ENCODE measurements around the gene EPX. TPM values are rescaled to one million over a fixed set of nuclear protein-coding genes. Genes with fewer than 3 reads are reported as not detected.
"Not testable (repeated sequence)": the region's sequence is repeated elsewhere in the genome, so short reads cannot be mapped to it uniquely, and the experiment has no call there.

The EPX gene, protein sequence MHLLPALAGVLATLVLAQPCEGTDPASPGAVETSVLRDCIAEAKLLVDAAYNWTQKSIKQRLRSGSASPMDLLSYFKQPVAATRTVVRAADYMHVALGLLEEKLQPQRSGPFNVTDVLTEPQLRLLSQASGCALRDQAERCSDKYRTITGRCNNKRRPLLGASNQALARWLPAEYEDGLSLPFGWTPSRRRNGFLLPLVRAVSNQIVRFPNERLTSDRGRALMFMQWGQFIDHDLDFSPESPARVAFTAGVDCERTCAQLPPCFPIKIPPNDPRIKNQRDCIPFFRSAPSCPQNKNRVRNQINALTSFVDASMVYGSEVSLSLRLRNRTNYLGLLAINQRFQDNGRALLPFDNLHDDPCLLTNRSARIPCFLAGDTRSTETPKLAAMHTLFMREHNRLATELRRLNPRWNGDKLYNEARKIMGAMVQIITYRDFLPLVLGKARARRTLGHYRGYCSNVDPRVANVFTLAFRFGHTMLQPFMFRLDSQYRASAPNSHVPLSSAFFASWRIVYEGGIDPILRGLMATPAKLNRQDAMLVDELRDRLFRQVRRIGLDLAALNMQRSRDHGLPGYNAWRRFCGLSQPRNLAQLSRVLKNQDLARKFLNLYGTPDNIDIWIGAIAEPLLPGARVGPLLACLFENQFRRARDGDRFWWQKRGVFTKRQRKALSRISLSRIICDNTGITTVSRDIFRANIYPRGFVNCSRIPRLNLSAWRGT
- total RNA-seq: not detected

DNA sequence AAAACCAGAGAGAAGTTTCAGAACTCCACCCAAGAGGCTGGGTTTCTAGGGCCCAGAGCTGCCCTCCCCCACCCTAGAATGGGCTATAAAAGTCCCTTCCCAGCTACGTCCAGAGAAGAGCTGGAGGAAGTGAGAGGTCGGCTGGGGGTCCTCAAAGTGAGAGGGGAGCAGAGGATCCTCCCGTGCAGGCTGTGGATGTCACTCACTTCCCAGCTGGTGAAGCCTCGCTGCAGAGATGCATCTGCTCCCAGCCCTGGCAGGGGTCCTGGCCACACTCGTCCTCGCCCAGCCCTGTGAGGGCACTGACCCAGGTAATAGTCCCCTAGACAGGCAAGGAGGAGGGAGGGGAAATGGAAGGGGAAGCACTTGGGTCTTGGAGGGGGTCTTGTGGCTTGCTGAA is at the start of gene EPX:
TSS of gene EPX (plus strand) at position 115 of the 400 bp plus-strand sequence. CDS start at position 236, 121 bp downstream.
- Histone ChIP-seq H3K36me3 (no peaks in the 10 kb centered on the region), H3K27ac (no peak within 1 kb of the TSS), H3K9me3 (no peaks in the 10 kb centered on the region), H3K27me3 (peaks cover 0 to 71% (median 0%) of the 10 kb centered on the region in 4 donors), H3K4me1 (peaks cover 3 to 9% (median 7%) of the 10 kb centered on the region in 3 donors), H3K4me3 (no peak within 1 kb of the TSS)
- DNase-seq: no peak
- intact Hi-C loops (cut with DNase I): no loop called here
- TF ChIP-seq POLR2A (IDR thresholded peaks at IDR 0.05): no peak
- TF ChIP-seq, protein P1, sequence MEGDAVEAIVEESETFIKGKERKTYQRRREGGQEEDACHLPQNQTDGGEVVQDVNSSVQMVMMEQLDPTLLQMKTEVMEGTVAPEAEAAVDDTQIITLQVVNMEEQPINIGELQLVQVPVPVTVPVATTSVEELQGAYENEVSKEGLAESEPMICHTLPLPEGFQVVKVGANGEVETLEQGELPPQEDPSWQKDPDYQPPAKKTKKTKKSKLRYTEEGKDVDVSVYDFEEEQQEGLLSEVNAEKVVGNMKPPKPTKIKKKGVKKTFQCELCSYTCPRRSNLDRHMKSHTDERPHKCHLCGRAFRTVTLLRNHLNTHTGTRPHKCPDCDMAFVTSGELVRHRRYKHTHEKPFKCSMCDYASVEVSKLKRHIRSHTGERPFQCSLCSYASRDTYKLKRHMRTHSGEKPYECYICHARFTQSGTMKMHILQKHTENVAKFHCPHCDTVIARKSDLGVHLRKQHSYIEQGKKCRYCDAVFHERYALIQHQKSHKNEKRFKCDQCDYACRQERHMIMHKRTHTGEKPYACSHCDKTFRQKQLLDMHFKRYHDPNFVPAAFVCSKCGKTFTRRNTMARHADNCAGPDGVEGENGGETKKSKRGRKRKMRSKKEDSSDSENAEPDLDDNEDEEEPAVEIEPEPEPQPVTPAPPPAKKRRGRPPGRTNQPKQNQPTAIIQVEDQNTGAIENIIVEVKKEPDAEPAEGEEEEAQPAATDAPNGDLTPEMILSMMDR (IDR thresholded peaks at IDR 0.05): no peak
- WGBS, 2 donors: 0 to 40% methylated on average over 1 to 2 of the region's 6 CpGs

DNA sequence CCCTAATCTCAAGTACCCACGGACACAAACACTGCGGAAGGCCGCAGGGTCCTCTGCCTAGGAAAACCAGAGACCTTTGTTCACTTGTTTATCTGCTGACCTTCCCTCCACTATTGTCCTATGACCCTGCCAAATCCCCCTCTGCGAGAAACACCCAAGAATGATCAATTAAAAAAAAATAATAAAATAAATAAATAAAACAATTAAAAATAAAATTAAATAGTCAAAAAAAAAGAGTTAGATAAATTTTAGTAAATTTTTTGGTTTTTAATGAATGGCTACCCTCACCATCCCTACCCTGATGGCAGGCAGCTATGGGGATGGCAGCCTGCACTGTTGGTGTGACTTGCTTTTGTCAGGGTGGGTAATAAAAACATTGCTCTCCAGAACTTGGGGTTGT is 49.2 kb upstream of the EPX start:
- 65 to 67% methylated on average over 1 to 4 of the region's 4 CpGs for WGBS, 2 donors
- H3K4me1 ChIP-seq; H3K4me3 ChIP-seq; H3K36me3 ChIP-seq; H3K27ac ChIP-seq; intact Hi-C loops (cut with DNase I); DNase-seq: not testable (repeated sequence)
- peaks cover 0 to 31% (median 0%) of the 10 kb centered on the region in 4 donors for H3K27me3 ChIP-seq
- H3K9me3 ChIP-seq: peaks cover 0 to 21% (median 20%) of the 10 kb centered on the region in 3 donors

DNA sequence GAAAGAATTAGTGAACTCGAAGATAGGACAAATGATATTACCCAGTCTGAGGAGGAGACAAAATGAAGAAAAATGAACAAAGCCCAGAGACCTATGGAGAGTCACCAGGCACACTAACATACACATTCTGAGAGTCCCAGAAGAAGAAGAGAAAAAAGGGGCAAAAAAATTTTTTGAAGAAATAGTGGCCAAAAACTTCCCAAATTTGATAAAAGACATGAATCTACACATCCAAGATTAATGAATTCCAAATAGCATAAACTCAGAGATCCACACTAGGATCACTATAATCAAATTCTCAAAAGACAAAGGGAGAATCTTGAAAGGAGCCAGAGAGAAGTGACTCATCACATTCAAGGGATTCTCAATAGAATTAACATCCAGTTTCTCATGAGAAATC is 47.7 kb upstream of the EPX start:
- no peak for DNase-seq
- H3K27me3 ChIP-seq: peaks cover 0 to 31% (median 0%) of the 10 kb centered on the region in 4 donors
- TF ChIP-seq, protein P1 (IDR thresholded peaks at IDR 0.05): no peak
- TF ChIP-seq POLR2A (IDR thresholded peaks at IDR 0.05): no peak
- H3K4me3 ChIP-seq: no peak overlapping the region
- WGBS, 2 donors: 67 to 70% methylated on average over 1 of the region's 1 CpG
- peaks cover 0 to 21% (median 20%) of the 10 kb centered on the region in 3 donors for H3K9me3 ChIP-seq
- no peaks in the 10 kb centered on the region for H3K36me3 ChIP-seq
- H3K4me1 ChIP-seq: no peaks in the 10 kb centered on the region
- intact Hi-C loops (cut with DNase I): no loop called here
- H3K27ac ChIP-seq: no peak overlapping the region

DNA sequence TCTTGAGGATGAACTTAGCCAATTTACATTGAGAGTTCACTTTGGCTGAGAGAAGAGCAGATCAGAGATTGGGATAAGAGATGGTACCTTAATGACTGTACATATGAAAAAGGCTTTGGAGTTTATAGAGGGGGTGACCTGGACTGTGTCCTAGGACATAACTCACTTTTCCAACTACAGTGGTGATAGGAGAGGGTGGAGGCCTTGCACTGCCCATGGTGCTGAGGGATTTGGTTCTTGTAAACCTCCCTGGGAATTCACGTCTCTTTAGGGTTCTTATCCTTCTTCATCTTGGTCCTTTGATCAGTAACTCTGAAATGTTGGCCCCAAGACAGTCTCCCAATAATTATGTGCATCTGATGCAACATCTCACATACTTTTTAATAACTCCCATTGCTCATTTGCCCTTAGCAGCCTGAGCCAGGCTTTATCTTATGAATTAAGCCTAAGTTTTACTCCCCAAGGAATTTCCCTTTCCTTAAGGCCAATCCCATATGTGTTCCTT is 44.5 kb upstream of the EPX start, which contains the start of gene OR4D1:
TSS of gene OR4D1 (plus strand) at position 455 of the 505 bp plus-strand sequence. CDS start 6,770 bp downstream, outside the sequence.
- WGBS, 2 donors: 53 to 58% methylated on average over 1 of the region's 1 CpG
- Histone ChIP-seq H3K27me3 (peaks cover 0 to 36% (median 0%) of the 10 kb centered on the region in 4 donors), H3K4me1 (no peaks in the 10 kb centered on the region), H3K9me3 (peaks cover 0 to 21% (median 20%) of the 10 kb centered on the region in 3 donors), H3K27ac (no peak within 1 kb of the TSS), H3K36me3 (no peaks in the 10 kb centered on the region), H3K4me3 (no peak within 1 kb of the TSS)
- DNase-seq: no peak
- intact Hi-C loops (cut with DNase I): no loop called here
- no peak for TF ChIP-seq POLR2A (IDR thresholded peaks at IDR 0.05)
- TF ChIP-seq, protein P1 (IDR thresholded peaks at IDR 0.05): no peak

DNA sequence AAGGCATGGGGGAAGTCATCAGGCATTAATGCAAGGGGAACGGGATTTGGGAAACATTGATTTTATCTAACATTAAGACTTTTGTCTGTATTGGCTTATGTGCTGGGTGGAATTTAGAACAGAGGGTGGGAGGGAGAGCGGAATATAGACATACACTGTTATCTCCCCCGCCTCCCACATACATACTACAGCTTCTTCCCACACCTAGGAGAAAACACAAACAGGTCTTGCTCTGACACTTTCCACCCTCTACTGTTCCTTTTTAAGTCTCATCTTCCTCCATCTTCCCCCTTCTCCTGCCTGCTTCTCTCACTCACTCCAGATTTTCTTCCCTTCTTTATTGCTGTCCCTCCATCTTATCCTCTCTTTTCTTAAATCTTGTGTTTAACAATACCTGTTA is 43.9 kb upstream of the EPX start:
- DNase-seq: no peak
- Histone ChIP-seq H3K36me3 (no peaks in the 10 kb centered on the region), H3K9me3 (peaks cover 0 to 21% (median 20%) of the 10 kb centered on the region in 3 donors), H3K4me3 (no peak overlapping the region), H3K27me3 (peaks cover 0 to 42% (median 0%) of the 10 kb centered on the region in 4 donors), H3K4me1 (no peaks in the 10 kb centered on the region), H3K27ac (no peak overlapping the region)
- intact Hi-C loops (cut with DNase I): no loop called here
- no peak for TF ChIP-seq POLR2A (IDR thresholded peaks at IDR 0.05)
- TF ChIP-seq, protein P1 (IDR thresholded peaks at IDR 0.05): no peak
- WGBS, 2 donors: 76 to 94% methylated on average over 3 of the region's 3 CpGs

Measured in esophagus squamous epithelium (tissue), 5 donors.